Mesenchymal stem cell (in vitro differentiated cells and primary cell): ENCODE measurements around the gene ADAM12.

Experiments
- DNase-seq: peaks from one replicate; pipeline ENCODE4 v3.0.0-alpha.2; 2013
- H2AFZ ChIP-seq: one replicate; pipeline ENCODE4 v1.6.1; 2013; ENCODE audit warnings: low read depth, mild to moderate bottlenecking, control low read depth, inconsistent platforms, low read length, moderate library complexity
- H2AK5ac ChIP-seq: 2 replicates; pipeline ENCODE4 v1.6.1; 2013; ENCODE audit warnings: low read length, moderate library complexity, mild to moderate bottlenecking, inconsistent platforms; ENCODE audit not compliant: severe bottlenecking
- H2BK120ac ChIP-seq: one replicate; pipeline ENCODE4 v1.6.1; 2013; ENCODE audit warnings: low read depth, mild to moderate bottlenecking, inconsistent platforms, low read length, moderate library complexity
- H2BK12ac ChIP-seq, 2 experiments: one replicate each; pipeline ENCODE4 v1.6.1; 2013; ENCODE audit warnings: inconsistent platforms in 2 of 2, low read length in 2 of 2, mild to moderate bottlenecking in 2 of 2, moderate library complexity in 2 of 2, control low read depth in 1 of 2
- H2BK15ac ChIP-seq: one replicate; pipeline ENCODE4 v1.6.1; 2013; ENCODE audit warnings: mild to moderate bottlenecking, low read depth, inconsistent platforms; ENCODE audit not compliant: poor library complexity, severe bottlenecking
- H2BK5ac ChIP-seq: 2 replicates; pipeline ENCODE4 v1.6.1; 2013; ENCODE audit warnings: low read depth, mild to moderate bottlenecking, low read length, control low read depth, inconsistent platforms; ENCODE audit not compliant: poor library complexity, severe bottlenecking
- H3K14ac ChIP-seq, 2 experiments: one replicate each; pipeline ENCODE4 v1.6.1; 2013; ENCODE audit warnings: inconsistent platforms in 2 of 2, low read length in 2 of 2, control low read depth in 1 of 2, mild to moderate bottlenecking in 1 of 2, moderate library complexity in 1 of 2
- H3K18ac ChIP-seq, 2 experiments: one replicate each; pipeline ENCODE4 v1.6.1; 2013; ENCODE audit warnings: inconsistent platforms in 2 of 2, low read length in 2 of 2, control low read depth in 1 of 2, low read depth in 1 of 2, mild to moderate bottlenecking in 1 of 2
- H3K23ac ChIP-seq, 2 experiments: one replicate each; pipeline ENCODE4 v1.6.1; 2013; ENCODE audit warnings: inconsistent platforms in 2 of 2, low read length in 2 of 2, mild to moderate bottlenecking in 2 of 2, moderate library complexity in 2 of 2, control low read depth in 1 of 2
- H3K27ac ChIP-seq: 2 replicates; pipeline ENCODE4 v1.5.1; 2013; ENCODE audit warnings: mild to moderate bottlenecking, moderate library complexity, low read length, control low read depth, inconsistent platforms; ENCODE audit not compliant: poor library complexity, severe bottlenecking
- H3K27me3 ChIP-seq, 2 experiments: 2 replicates each; pipeline versions ENCODE4 v1.6.1 to v1.7.0; 2013; ENCODE audit warnings: low read length in 2 of 2, mild to moderate bottlenecking in 2 of 2, moderate library complexity in 2 of 2, control low read depth in 1 of 2, inconsistent platforms in 1 of 2; ENCODE audit not compliant: control insufficient read depth in 1 of 2, insufficient read depth in 1 of 2
- H3K36me3 ChIP-seq, 2 experiments: 2 replicates each; pipeline versions ENCODE4 v1.6.1 to v1.7.0; 2013; ENCODE audit warnings: low read length in 2 of 2, control low read depth in 1 of 2, inconsistent platforms in 1 of 2, low read depth in 1 of 2, mild to moderate bottlenecking in 1 of 2; ENCODE audit not compliant: insufficient read depth in 2 of 2, control insufficient read depth in 1 of 2
- H3K4ac ChIP-seq, 2 experiments: one replicate each; pipeline ENCODE4 v1.6.1; 2013; ENCODE audit warnings: inconsistent platforms in 2 of 2, low read length in 2 of 2, mild to moderate bottlenecking in 2 of 2, moderate library complexity in 2 of 2, control low read depth in 1 of 2, low read depth in 1 of 2
- H3K4me1 ChIP-seq: 2 replicates; pipeline ENCODE4 v1.6.1; 2013; ENCODE audit warnings: low read depth, low read length, control low read depth; ENCODE audit not compliant: control insufficient read depth, insufficient read depth
- H3K4me2 ChIP-seq: 2 replicates; pipeline ENCODE4 v1.6.1; 2013; ENCODE audit warnings: low read length, mild to moderate bottlenecking, inconsistent platforms; ENCODE audit not compliant: poor library complexity, severe bottlenecking
- H3K4me3 ChIP-seq, 2 experiments: 2 replicates each; pipeline versions ENCODE4 v1.5.1 to v1.7.0; 2013; ENCODE audit warnings: low read length in 2 of 2, mild to moderate bottlenecking in 2 of 2, control low read depth in 1 of 2, low read depth in 1 of 2; ENCODE audit not compliant: insufficient read depth in 1 of 2
- H3K79me1 ChIP-seq: replicated peaks from 2 replicates; pipeline ENCODE4 v1.6.1; 2013; ENCODE audit warnings: mild to moderate bottlenecking, control low read depth, low read length, inconsistent platforms; ENCODE audit not compliant: poor library complexity, severe bottlenecking
- H3K9ac ChIP-seq: 2 replicates; pipeline ENCODE4 v1.7.0; 2013; ENCODE audit warnings: mild to moderate bottlenecking, low read length, moderate library complexity
- H3K9me3 ChIP-seq: 2 replicates; pipeline ENCODE4 v1.7.0; 2013; ENCODE audit warnings: mild to moderate bottlenecking, low read length; ENCODE audit not compliant: control insufficient read depth
- H4K8ac ChIP-seq: one replicate; pipeline ENCODE4 v1.6.1; 2013; ENCODE audit warnings: inconsistent platforms, mild to moderate bottlenecking, low read length, moderate library complexity
- H4K91ac ChIP-seq: one replicate; pipeline ENCODE4 v1.6.1; 2013; ENCODE audit warnings: mild to moderate bottlenecking, low read length, inconsistent platforms
- WGBS: methylation state at CpG from one replicate; pipeline ENCODE4 v1.1.7; 2013; ENCODE audit warnings: mixed read lengths; 5-methylcytosine and 5-hydroxymethylcytosine counted together

ADAM12 gene

DNA sequence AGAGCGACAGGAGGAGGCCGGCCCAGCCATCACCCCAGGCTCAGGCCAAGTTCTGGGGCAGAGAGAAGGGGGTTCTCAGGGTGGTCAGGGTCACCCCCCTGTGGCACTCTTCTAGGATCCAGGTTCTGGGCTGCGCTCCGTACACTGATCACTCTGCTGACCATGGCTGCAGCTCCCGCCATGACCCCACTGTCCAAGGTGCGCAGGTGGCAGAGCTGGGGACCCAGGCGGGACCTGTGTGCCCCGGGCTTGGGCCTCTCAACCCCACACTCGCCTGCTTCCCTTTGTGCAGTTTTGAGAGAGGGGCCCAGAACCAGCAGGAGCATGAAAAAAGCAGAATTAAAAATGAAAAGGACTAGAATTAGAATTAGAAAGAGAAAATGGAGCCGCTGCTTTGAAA lies 264.8 kb downstream of the ADAM12 start:
- H3K79me1 ChIP-seq = peaks cover 15% of the 10 kb centered on the region
- H4K8ac ChIP-seq = no peak overlapping the region
- no peak overlapping the region for H3K4me2 ChIP-seq
- H3K18ac ChIP-seq = peak overlapping the region in 1 of 2 experiments; percentile 25
- H3K9me3 ChIP-seq = no peaks in the 10 kb centered on the region
- peak overlapping the region in 1 of 2 experiments; percentile 47 for H2BK12ac ChIP-seq
- no peak overlapping the region for H2BK15ac ChIP-seq
- H3K23ac ChIP-seq = peak overlapping the region in 1 of 2 experiments; percentile 56
- H3K27me3 ChIP-seq = no peaks in the 10 kb centered on the region
- H2AK5ac ChIP-seq = no peak overlapping the region
- no peak overlapping the region for H3K4me3 ChIP-seq
- peaks cover 4% of the 10 kb centered on the region for H3K4me1 ChIP-seq
- no peak overlapping the region for H3K14ac ChIP-seq
- H3K4ac ChIP-seq = no peak overlapping the region
- H2BK120ac ChIP-seq = no peak overlapping the region
- no peak for DNase-seq
- peaks cover 23 to 73% of the 10 kb centered on the region in 2 experiments for H3K36me3 ChIP-seq
- no peak overlapping the region for H2BK5ac ChIP-seq
- H2AFZ ChIP-seq = peak overlapping the region; percentile 19
- WGBS = 96% methylated on average over 9 of the region's 10 CpGs
- no peak overlapping the region for H3K27ac ChIP-seq
- no peak overlapping the region for H3K9ac ChIP-seq
- peak overlapping the region; percentile 0 for H4K91ac ChIP-seq

- Histone ChIP-seq H2BK15ac (no peak overlapping the region), H3K36me3 (peaks cover 19 to 73% of the 10 kb centered on the region in 2 experiments), H2AK5ac (no peak overlapping the region), H3K14ac (no peak overlapping the region), H3K4me1 (peaks cover 4% of the 10 kb centered on the region), H3K79me1 (peaks cover 9% of the 10 kb centered on the region), H3K23ac (no peak overlapping the region), H3K4me3 (no peak overlapping the region), H3K9me3 (no peaks in the 10 kb centered on the region), H3K18ac (no peak overlapping the region), H3K27ac (no peak overlapping the region), H2BK5ac (no peak overlapping the region), H3K9ac (no peak overlapping the region), H2AFZ (no peak overlapping the region), H3K4me2 (no peak overlapping the region), H3K4ac (no peak overlapping the region), H2BK120ac (no peak overlapping the region), H4K8ac (no peak overlapping the region), H4K91ac (no peak overlapping the region), H3K27me3 (no peaks in the 10 kb centered on the region), H2BK12ac (no peak overlapping the region)
- no peak for DNase-seq
- WGBS = no CpG with 5 or more reads among the region's 1 CpG
Observed at GRCh38 chr10:126122881-126123280, 265.4 kb downstream of the ADAM12 start.

DNA sequence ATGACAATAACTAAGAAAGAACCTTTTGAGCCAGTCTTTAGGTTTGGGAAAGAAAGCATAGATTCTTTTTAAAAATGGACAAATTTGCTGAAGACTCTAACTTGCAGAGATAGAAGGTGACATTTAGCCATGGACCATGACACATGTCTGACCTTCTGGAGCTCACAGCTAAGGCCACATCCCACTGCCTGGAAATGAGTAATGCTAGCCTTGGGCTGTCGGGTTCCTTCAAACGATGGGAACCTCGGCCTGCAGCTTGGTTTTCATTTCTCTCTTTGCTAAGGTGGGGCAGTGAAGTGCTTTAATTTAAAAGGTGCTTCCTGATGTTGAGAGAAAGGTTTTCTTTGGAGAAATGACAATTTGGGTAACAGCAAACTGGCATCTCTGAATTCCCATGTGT lies 268.7 kb downstream of the ADAM12 start:
- Histone ChIP-seq H2BK12ac (peak overlapping the region in 1 of 2 experiments; percentile 51), H2BK5ac (no peak overlapping the region), H3K4me3 (no peak overlapping the region), H3K4me2 (no peak overlapping the region), H4K8ac (peak overlapping the region; percentile 67), H2BK120ac (no peak overlapping the region), H3K9ac (no peak overlapping the region), H3K23ac (no peak overlapping the region), H3K27ac (no peak overlapping the region), H3K27me3 (no peaks in the 10 kb centered on the region), H3K79me1 (peaks cover 9% of the 10 kb centered on the region), H2AFZ (no peak overlapping the region), H3K4ac (no peak overlapping the region), H2AK5ac (no peak overlapping the region), H2BK15ac (no peak overlapping the region), H3K9me3 (no peaks in the 10 kb centered on the region), H3K36me3 (peaks cover 14 to 81% of the 10 kb centered on the region in 2 experiments), H4K91ac (no peak overlapping the region), H3K4me1 (peaks cover 2% of the 10 kb centered on the region), H3K14ac (no peak overlapping the region), H3K18ac (peak overlapping the region in 1 of 2 experiments; percentile 0)
- no peak for DNase-seq
- 81% methylated on average over 3 of the region's 3 CpGs for WGBS

- Histone ChIP-seq H3K36me3 (peaks cover 13 to 84% of the 10 kb centered on the region in 2 experiments), H3K4me2 (no peak overlapping the region), H3K14ac (no peak overlapping the region), H3K9me3 (no peaks in the 10 kb centered on the region), H3K27me3 (no peaks in the 10 kb centered on the region), H3K4me3 (no peak overlapping the region), H2BK15ac (no peak overlapping the region), H3K9ac (no peak overlapping the region), H4K8ac (no peak overlapping the region), H3K4me1 (peaks cover 2% of the 10 kb centered on the region), H3K27ac (no peak overlapping the region), H2BK120ac (no peak overlapping the region), H3K79me1 (peaks cover 8% of the 10 kb centered on the region), H2AFZ (no peak overlapping the region), H3K23ac (no peak overlapping the region), H2AK5ac (no peak overlapping the region), H3K4ac (no peak overlapping the region), H2BK12ac (no peak overlapping the region), H4K91ac (no peak overlapping the region), H2BK5ac (no peak overlapping the region), H3K18ac (no peak overlapping the region)
- no peak for DNase-seq
- 97% methylated on average over 3 of the region's 4 CpGs for WGBS
Observed at GRCh38 chr10:126118476-126118875, 269.8 kb downstream of the ADAM12 start.
